Measurements from ENCODE around the gene OR2J1. TPM values are rescaled to one million over a fixed set of nuclear protein-coding genes. Genes with fewer than 3 reads are reported as not detected.
A peak's percentile ranks its signal among the peaks of the same experiment; 100 is the strongest.

Gene OR2J1
- total RNA-seq (2022) (not detected in 2 replicates), Bru-seq, nascent RNA (percentile 16 among the genes with signal in this experiment), BruChase-seq, experiment 1, labeled RNA remaining after a 6-hour chase (not detected), BruChase-seq, experiment 2, labeled RNA remaining after a 2-hour chase (not detected)
- long read RNA-seq, result 0 reads

DNA sequence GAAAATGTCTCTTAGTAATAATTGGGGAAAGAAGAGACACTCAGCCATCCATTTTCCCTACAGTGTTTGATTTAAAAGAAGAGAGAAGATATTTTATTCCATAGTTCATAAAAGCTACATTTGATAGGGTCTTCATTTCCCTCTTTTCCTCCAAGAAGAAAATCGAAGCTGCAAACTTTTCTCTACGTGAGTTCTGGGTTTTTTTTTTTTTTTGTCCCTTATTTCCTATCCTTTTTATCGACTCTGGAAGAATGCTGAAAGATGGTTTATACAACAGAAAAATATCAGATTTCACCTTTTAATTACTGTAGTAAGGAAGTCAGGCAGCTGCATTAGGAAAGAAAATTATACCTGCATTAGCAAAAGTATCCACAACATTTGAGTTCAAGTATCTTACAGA, at the start of gene OR2J1:
OR2J1 (plus strand) TSS at position 301 of the 400 bp plus-strand sequence. CDS start 1,453 bp downstream, outside the sequence.
- H3K9me3 Mint-ChIP-seq (ENCODE audit: low read depth, unreplicated experiment), result peaks cover 10% of the 10 kb centered on the region
- TF ChIP-seq CTCF (IDR thresholded peaks at IDR 0.05; ENCODE audit: unreplicated experiment), result no peak
- H3K4me3 Mint-ChIP-seq (ENCODE audit: low read depth, unreplicated experiment), result no peak within 1 kb of the TSS
- CTCF ChIA-PET, result interaction anchor here (0.7 kb wide), 1 partner anchor 72 kb away, joined by 6 read pairs; no protein-coding TSS in a partner anchor
- no TSS peak for BruUV-seq (replicated peaks)
- H3K4me1 Mint-ChIP-seq (ENCODE audit: low read depth, unreplicated experiment), result no peaks in the 10 kb centered on the region
- H3K36me3 Mint-ChIP-seq (ENCODE audit: insufficient read depth, unreplicated experiment), result no peaks in the 10 kb centered on the region
- H3K27ac Mint-ChIP-seq (ENCODE audit: unreplicated experiment), result no peak within 1 kb of the TSS
- no peaks in the 10 kb centered on the region for H3K27me3 Mint-ChIP-seq (ENCODE audit: unreplicated experiment)
- DNase-seq, result no peak
- intact Hi-C loops (cut with micrococcal nuclease; ENCODE audit: unreplicated experiment), result no loop called here

- Mint-ChIP-seq H3K9me3 (ENCODE audit: low read depth, unreplicated experiment) (peaks cover 3% of the 10 kb centered on the region), H3K36me3 (ENCODE audit: insufficient read depth, unreplicated experiment) (no peaks in the 10 kb centered on the region), H3K27ac (ENCODE audit: unreplicated experiment) (no peak overlapping the region), H3K4me1 (ENCODE audit: low read depth, unreplicated experiment) (no peaks in the 10 kb centered on the region), H3K4me3 (ENCODE audit: low read depth, unreplicated experiment) (no peak overlapping the region), H3K27me3 (ENCODE audit: unreplicated experiment) (no peaks in the 10 kb centered on the region)
- no TSS peak for BruUV-seq (replicated peaks)
- no peak for TF ChIP-seq CTCF (IDR thresholded peaks at IDR 0.05; ENCODE audit: unreplicated experiment)
- no peak for DNase-seq
- intact Hi-C loops (cut with micrococcal nuclease; ENCODE audit: unreplicated experiment), result no loop called here
- CTCF ChIA-PET, result no interaction called here
Measured at GRCh38 chr6:29051680-29052079, 47.6 kb upstream of the OR2J1 start.

- H3K4me3 Mint-ChIP-seq (ENCODE audit: low read depth, unreplicated experiment), result no peak overlapping the region
- H3K4me1 Mint-ChIP-seq (ENCODE audit: low read depth, unreplicated experiment), result no peaks in the 10 kb centered on the region
- H3K27ac Mint-ChIP-seq (ENCODE audit: unreplicated experiment), result no peak overlapping the region
- peak; percentile 27 for DNase-seq
- no peaks in the 10 kb centered on the region for H3K9me3 Mint-ChIP-seq (ENCODE audit: low read depth, unreplicated experiment)
- no peaks in the 10 kb centered on the region for H3K27me3 Mint-ChIP-seq (ENCODE audit: unreplicated experiment)
- intact Hi-C loops (cut with micrococcal nuclease; ENCODE audit: unreplicated experiment), result no loop called here
- H3K36me3 Mint-ChIP-seq (ENCODE audit: insufficient read depth, unreplicated experiment), result no peaks in the 10 kb centered on the region
- BruUV-seq (replicated peaks), result no TSS peak
- CTCF ChIA-PET, result interaction anchor here (0.6 to 1.3 kb wide), 2 partner anchors 10 to 894 kb away, joined by 3 to 4 read pairs; no protein-coding TSS in a partner anchor
- peak; percentile 70 for TF ChIP-seq CTCF (IDR thresholded peaks at IDR 0.05; ENCODE audit: unreplicated experiment)
Measured at GRCh38 chr6:29071831-29072723, 27.2 kb upstream of the OR2J1 start.

- CTCF ChIA-PET, result no interaction called here
- no peak overlapping the region for H3K4me3 Mint-ChIP-seq (ENCODE audit: low read depth, unreplicated experiment)
- no peaks in the 10 kb centered on the region for H3K4me1 Mint-ChIP-seq (ENCODE audit: low read depth, unreplicated experiment)
- peaks cover 4% of the 10 kb centered on the region for H3K9me3 Mint-ChIP-seq (ENCODE audit: low read depth, unreplicated experiment)
- H3K27me3 Mint-ChIP-seq (ENCODE audit: unreplicated experiment), result no peaks in the 10 kb centered on the region
- intact Hi-C loops (cut with micrococcal nuclease; ENCODE audit: unreplicated experiment), result no loop called here
- no TSS peak for BruUV-seq (replicated peaks)
- DNase-seq, result no peak
- no peak for TF ChIP-seq CTCF (IDR thresholded peaks at IDR 0.05; ENCODE audit: unreplicated experiment)
- no peak overlapping the region for H3K27ac Mint-ChIP-seq (ENCODE audit: unreplicated experiment)
- H3K36me3 Mint-ChIP-seq (ENCODE audit: insufficient read depth, unreplicated experiment), result peaks cover 6% of the 10 kb centered on the region
Measured at GRCh38 chr6:29079203-29079602, 20.1 kb upstream of the OR2J1 start.
